Parathyroid adenoma (tissue), 2 donors: Measurements from ENCODE around the gene OR5AP2.

Experiments
- H2AFZ ChIP-seq: fragments of 300-600 bp; sonication (generic); one replicate; pipeline ENCODE4 v1.7.0; 2017; ENCODE audit warnings: antibody characterized with exemption, mild to moderate bottlenecking
- H3K27ac ChIP-seq: fragments of 300-600 bp; sonication (generic); one replicate; pipeline ENCODE4 v1.7.0; 2017
- H3K27me3 ChIP-seq: fragments of 300-600 bp; sonication (generic); one replicate; pipeline ENCODE4 v1.7.0; 2017; ENCODE audit warnings: low read length; ENCODE audit not compliant: control insufficient read depth, insufficient read depth
- H3K36me3 ChIP-seq: fragments of 300-600 bp; sonication (generic); one replicate; pipeline ENCODE4 v1.7.0; 2017; ENCODE audit warnings: low read length; ENCODE audit not compliant: control insufficient read depth, insufficient read depth
- H3K4me1 ChIP-seq: fragments of 300-600 bp; sonication (generic); one replicate; pipeline ENCODE4 v1.7.0; 2017; ENCODE audit warnings: control low read depth
- H3K4me2 ChIP-seq: fragments of 300-600 bp; sonication (generic); one replicate; pipeline ENCODE4 v1.7.0; 2017; ENCODE audit warnings: low read length
- H3K4me3 ChIP-seq: fragments of 300-600 bp; sonication (generic); one replicate; pipeline ENCODE4 v1.7.0; 2017; ENCODE audit warnings: low read depth, low read length
- H3K79me2 ChIP-seq: fragments of 300-600 bp; sonication (generic); one replicate; pipeline ENCODE4 v1.7.0; 2017; ENCODE audit warnings: control low read depth
- H3K9ac ChIP-seq: fragments of 300-600 bp; sonication (generic); one replicate; pipeline ENCODE4 v1.7.0; 2017; ENCODE audit warnings: mild to moderate bottlenecking
- H3K9me3 ChIP-seq: fragments of 300-600 bp; sonication (generic); one replicate; pipeline ENCODE4 v1.7.0; 2017; ENCODE audit warnings: low read length; ENCODE audit not compliant: control insufficient read depth
- CTCF ChIP-seq: fragments of 300-600 bp; sonication (generic); IDR thresholded peaks from one replicate; pipeline ENCODE4 v1.7.0; 2017; ENCODE audit warnings: antibody characterized with exemption, mild to moderate bottlenecking
- donor health status: primary hyperparathyroidism.

OR5AP2 gene

GRCh38 chr11:56659755-56660154 is 17.5 kb upstream of the OR5AP2 start:
- TF ChIP-seq CTCF, result no peak
- no peaks in the 10 kb centered on the region for H3K9me3 ChIP-seq
- no peaks in the 10 kb centered on the region for H3K36me3 ChIP-seq
- no peak overlapping the region for H3K4me2 ChIP-seq
- H3K79me2 ChIP-seq, result no peaks in the 10 kb centered on the region
- no peak overlapping the region for H3K9ac ChIP-seq
- H2AFZ ChIP-seq, result no peak overlapping the region
- no peaks in the 10 kb centered on the region for H3K27me3 ChIP-seq
- H3K4me1 ChIP-seq, result no peaks in the 10 kb centered on the region
- no peak overlapping the region for H3K4me3 ChIP-seq
- H3K27ac ChIP-seq, result no peak overlapping the region

- Histone ChIP-seq H3K9me3 (no peaks in the 10 kb centered on the region), H3K4me3 (no peak overlapping the region), H3K4me2 (no peak overlapping the region)
Measured at GRCh38 chr11:56637500-56637899, 4.7 kb downstream of the OR5AP2 start.

GRCh38 chr11:56636861-56637260 is 5.4 kb downstream of the OR5AP2 start:
- no peaks in the 10 kb centered on the region for H3K27me3 ChIP-seq
- H3K27ac ChIP-seq, result no peak overlapping the region
- no peaks in the 10 kb centered on the region for H3K36me3 ChIP-seq
- H3K4me3 ChIP-seq, result no peak overlapping the region
- H2AFZ ChIP-seq, result no peak overlapping the region
- TF ChIP-seq CTCF, result no peak
- no peaks in the 10 kb centered on the region for H3K79me2 ChIP-seq
- no peaks in the 10 kb centered on the region for H3K4me1 ChIP-seq
- H3K9me3 ChIP-seq, result no peaks in the 10 kb centered on the region
- H3K4me2 ChIP-seq, result no peak overlapping the region
- no peak overlapping the region for H3K9ac ChIP-seq

More at GRCh38 chr11:56637500-56637899, 4.7 kb downstream of the OR5AP2 start:
- Histone ChIP-seq H3K4me1 (no peaks in the 10 kb centered on the region), H3K36me3 (no peaks in the 10 kb centered on the region), H2AFZ (no peak overlapping the region), H3K9ac (no peak overlapping the region), H3K27ac (no peak overlapping the region), H3K27me3 (no peaks in the 10 kb centered on the region), H3K79me2 (no peaks in the 10 kb centered on the region)
- no peak for TF ChIP-seq CTCF

DNA sequence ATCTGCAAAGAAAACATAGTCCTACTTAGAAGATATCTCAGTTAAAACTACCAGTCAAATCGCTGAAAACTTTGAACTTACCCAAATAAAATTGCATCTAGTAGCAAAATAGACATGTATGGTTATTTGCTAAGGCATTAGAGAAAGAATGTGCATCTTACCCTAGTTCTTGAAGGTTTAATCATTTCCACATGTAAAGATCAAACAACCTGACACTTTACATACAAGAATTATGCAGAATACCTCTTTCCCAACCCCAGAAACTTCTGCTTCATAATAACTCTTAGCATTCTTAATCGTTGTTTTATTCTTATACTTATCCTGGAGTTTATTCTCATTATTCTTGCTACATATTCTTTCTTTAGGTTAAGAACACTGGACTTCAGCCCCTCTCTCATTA is 9.9 kb downstream of the OR5AP2 start:
- Histone ChIP-seq H3K4me1 (no peaks in the 10 kb centered on the region), H3K79me2 (no peaks in the 10 kb centered on the region), H3K36me3 (no peaks in the 10 kb centered on the region), H3K27ac (no peak overlapping the region), H3K27me3 (no peaks in the 10 kb centered on the region), H3K4me3 (no peak overlapping the region), H3K9me3 (no peaks in the 10 kb centered on the region), H3K9ac (no peak overlapping the region), H2AFZ (no peak overlapping the region), H3K4me2 (no peak overlapping the region)
- no peak for TF ChIP-seq CTCF

DNA sequence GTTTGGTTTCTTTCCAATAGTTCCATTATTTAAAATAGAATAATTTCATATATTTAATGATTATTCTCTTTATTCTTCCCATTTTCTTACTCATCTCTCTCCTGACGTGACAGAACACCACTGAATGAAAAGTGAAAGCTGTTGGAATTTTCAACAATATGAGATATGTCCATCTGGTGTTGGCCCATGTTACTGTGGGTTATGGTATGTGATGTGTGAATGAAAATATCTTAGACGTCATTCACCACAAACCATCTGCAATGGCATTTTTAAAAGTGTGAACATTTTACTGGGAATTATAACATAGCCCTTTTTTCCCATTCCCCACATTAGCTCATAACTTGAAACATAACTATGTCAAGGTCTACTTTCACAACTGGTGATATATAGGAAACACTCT is 16.3 kb downstream of the OR5AP2 start:
- no peak overlapping the region for H3K9ac ChIP-seq
- H3K4me1 ChIP-seq, result no peaks in the 10 kb centered on the region
- H3K27me3 ChIP-seq, result no peaks in the 10 kb centered on the region
- no peaks in the 10 kb centered on the region for H3K79me2 ChIP-seq
- H3K36me3 ChIP-seq, result no peaks in the 10 kb centered on the region
- H2AFZ ChIP-seq, result no peak overlapping the region
- no peak overlapping the region for H3K4me2 ChIP-seq
- H3K9me3 ChIP-seq, result no peaks in the 10 kb centered on the region
- H3K4me3 ChIP-seq, result no peak overlapping the region
- H3K27ac ChIP-seq, result no peak overlapping the region
- TF ChIP-seq CTCF, result no peak
